ENCODE data around the gene ZNF683. TPM values are rescaled to one million over a fixed set of nuclear protein-coding genes. Genes with fewer than 3 reads are reported as not detected.

The ZNF683 gene
- total RNA-seq, 2 experiments from 2014 or later: 0.41 TPM; not detected in 1

DNA sequence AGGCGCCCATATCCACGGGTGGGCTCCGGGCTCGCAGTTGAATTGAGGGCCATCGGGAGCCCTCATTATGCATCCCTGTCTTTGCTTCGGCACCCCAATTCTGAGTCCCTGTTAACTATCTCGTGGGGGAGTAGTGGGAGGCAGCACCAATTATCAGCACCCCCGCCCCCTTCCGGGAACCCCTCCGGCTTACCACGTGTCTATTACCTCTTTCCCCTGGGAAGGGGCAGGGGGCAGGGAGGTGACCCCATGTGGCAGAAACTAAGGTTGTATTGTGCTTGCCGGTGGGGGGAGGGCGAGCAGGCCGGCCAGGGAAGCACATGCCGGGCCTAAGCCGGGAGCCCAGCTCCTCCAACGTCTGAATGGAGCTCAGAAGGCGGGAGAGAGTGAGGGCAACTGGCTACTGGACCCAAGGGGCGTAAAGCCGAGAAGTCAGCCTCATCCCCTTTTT, 39.1 kb upstream of the ZNF683 start:
- H3K27ac ChIP-seq (ENCODE audit: low read depth in 1 of 2, low read length in 2 of 2): no peak overlapping the region
- intact Hi-C loops (cut with DNase I, micrococcal nuclease): loop anchor here in 1 of 2 experiments (10.0 kb wide), 1 partner anchor 377 kb away; no protein-coding TSS in a partner anchor
- peaks cover 2% of the 10 kb centered on the region for H3K9me3 Mint-ChIP-seq
- peaks cover 30% of the 10 kb centered on the region for H3K4me1 Mint-ChIP-seq (ENCODE audit: low read depth)
- TF ChIP-seq, protein P1, sequence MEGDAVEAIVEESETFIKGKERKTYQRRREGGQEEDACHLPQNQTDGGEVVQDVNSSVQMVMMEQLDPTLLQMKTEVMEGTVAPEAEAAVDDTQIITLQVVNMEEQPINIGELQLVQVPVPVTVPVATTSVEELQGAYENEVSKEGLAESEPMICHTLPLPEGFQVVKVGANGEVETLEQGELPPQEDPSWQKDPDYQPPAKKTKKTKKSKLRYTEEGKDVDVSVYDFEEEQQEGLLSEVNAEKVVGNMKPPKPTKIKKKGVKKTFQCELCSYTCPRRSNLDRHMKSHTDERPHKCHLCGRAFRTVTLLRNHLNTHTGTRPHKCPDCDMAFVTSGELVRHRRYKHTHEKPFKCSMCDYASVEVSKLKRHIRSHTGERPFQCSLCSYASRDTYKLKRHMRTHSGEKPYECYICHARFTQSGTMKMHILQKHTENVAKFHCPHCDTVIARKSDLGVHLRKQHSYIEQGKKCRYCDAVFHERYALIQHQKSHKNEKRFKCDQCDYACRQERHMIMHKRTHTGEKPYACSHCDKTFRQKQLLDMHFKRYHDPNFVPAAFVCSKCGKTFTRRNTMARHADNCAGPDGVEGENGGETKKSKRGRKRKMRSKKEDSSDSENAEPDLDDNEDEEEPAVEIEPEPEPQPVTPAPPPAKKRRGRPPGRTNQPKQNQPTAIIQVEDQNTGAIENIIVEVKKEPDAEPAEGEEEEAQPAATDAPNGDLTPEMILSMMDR (IDR thresholded peaks at IDR 0.05): no peak
- H3K27me3 Mint-ChIP-seq: peaks cover 68% of the 10 kb centered on the region
- no peak overlapping the region for H3K27ac Mint-ChIP-seq
- ChIA-PET CTCF (no interaction called here), POLR2A (interaction anchor here (0.5 kb wide), 1 partner anchor 88 kb away, joined by 4 read pairs; no protein-coding TSS in a partner anchor)
- H3K4me3 Mint-ChIP-seq: peak overlapping the region; percentile 38
- H3K27me3 ChIP-seq (ENCODE audit: control insufficient read depth in 1 of 2, insufficient read depth in 2 of 2, low read length in 2 of 2): peaks cover 52 to 60% of the 10 kb centered on the region in 2 experiments
- no peaks in the 10 kb centered on the region for H3K36me3 Mint-ChIP-seq (ENCODE audit: low read depth)
- no peak for DNase-seq
- no peak overlapping the region for H3K4me3 ChIP-seq (ENCODE audit: low read length)
- peaks cover 31% of the 10 kb centered on the region for H3K4me1 ChIP-seq (ENCODE audit: insufficient read depth, low read length)
- ATAC-seq (ENCODE audit: poor library complexity): no peak
- no peaks in the 10 kb centered on the region for H3K36me3 ChIP-seq (ENCODE audit: insufficient read depth, low read length)
- H3K9me3 ChIP-seq (ENCODE audit: control insufficient read depth in 1 of 2, insufficient read depth in 1 of 2, low read length in 2 of 2): peaks cover 0 to 23% of the 10 kb centered on the region in 2 experiments

DNA sequence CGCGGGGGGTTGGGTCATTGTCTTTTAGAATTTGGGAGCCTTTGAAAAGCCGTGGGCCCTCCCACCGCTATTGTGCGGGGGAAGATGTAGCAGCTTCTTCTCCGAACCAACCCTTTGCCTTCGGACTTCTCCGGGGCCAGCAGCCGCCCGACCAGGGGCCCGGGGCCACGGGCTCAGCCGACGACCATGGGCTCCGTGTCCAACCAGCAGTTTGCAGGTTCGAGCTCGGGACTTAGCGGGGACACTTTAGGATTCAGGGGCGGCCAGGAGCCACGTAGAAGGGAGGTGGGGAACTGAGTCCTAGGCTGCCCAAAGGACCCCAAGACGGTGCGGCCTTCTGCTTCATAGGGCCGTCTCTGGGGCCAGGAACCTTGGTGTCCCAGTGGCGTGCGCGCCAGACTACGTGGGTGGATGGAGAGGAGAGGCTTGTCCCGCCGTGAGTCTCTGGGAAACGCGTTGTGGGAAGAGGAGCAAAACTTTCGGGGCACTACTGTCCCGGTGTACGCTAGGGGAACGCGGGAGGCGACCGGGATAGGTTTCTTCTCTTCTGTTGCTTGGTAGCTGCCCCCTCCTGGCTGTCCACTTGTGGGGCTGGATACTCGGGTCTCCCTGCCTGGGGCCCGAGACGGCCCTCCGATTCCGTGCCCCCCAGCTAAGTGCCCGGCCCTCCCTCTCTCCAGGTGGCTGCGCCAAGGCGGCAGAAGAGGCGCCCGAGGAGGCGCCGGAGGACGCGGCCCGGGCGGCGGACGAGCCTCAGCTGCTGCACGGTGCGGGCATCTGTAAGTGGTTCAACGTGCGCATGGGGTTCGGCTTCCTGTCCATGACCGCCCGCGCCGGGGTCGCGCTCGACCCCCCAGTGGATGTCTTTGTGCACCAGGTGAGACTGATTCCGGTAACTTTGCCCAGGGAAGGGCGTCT, 38.4 kb upstream of the ZNF683 start, which contains the start of gene LIN28A:
Gene LIN28A (plus strand): TSS at position 112 of the 918 bp plus-strand sequence. CDS start 75 bp downstream, at position 187.
- Mint-ChIP-seq H3K4me3 (peak within 1 kb of the TSS; percentile 38), H3K4me1 (ENCODE audit: low read depth) (peaks cover 30% of the 10 kb centered on the region), H3K27me3 (peaks cover 74% of the 10 kb centered on the region), H3K36me3 (ENCODE audit: low read depth) (no peaks in the 10 kb centered on the region), H3K9me3 (peaks cover 2% of the 10 kb centered on the region), H3K27ac (no peak within 1 kb of the TSS)
- POLR2A ChIA-PET: no interaction called here
- H3K4me3 ChIP-seq (ENCODE audit: low read length): no peak within 1 kb of the TSS
- H3K4me1 ChIP-seq (ENCODE audit: insufficient read depth, low read length): peaks cover 31% of the 10 kb centered on the region
- DNase-seq (no peak), ATAC-seq (ENCODE audit: poor library complexity) (no peak)
- CTCF ChIA-PET: no interaction called here
- peaks cover 49 to 60% of the 10 kb centered on the region in 2 experiments for H3K27me3 ChIP-seq (ENCODE audit: control insufficient read depth in 1 of 2, insufficient read depth in 2 of 2, low read length in 2 of 2)
- intact Hi-C loops (cut with DNase I, micrococcal nuclease): loop anchor here in 1 of 2 experiments (10.0 kb wide), 1 partner anchor 376 kb away; no protein-coding TSS in a partner anchor
- no peak within 1 kb of the TSS for H3K27ac ChIP-seq (ENCODE audit: low read depth in 1 of 2, low read length in 2 of 2)
- TF ChIP-seq, protein P1 (IDR thresholded peaks at IDR 0.05): no peak
- peaks cover 0 to 23% of the 10 kb centered on the region in 2 experiments for H3K9me3 ChIP-seq (ENCODE audit: control insufficient read depth in 1 of 2, insufficient read depth in 1 of 2, low read length in 2 of 2)
- H3K36me3 ChIP-seq (ENCODE audit: insufficient read depth, low read length): no peaks in the 10 kb centered on the region

DNA sequence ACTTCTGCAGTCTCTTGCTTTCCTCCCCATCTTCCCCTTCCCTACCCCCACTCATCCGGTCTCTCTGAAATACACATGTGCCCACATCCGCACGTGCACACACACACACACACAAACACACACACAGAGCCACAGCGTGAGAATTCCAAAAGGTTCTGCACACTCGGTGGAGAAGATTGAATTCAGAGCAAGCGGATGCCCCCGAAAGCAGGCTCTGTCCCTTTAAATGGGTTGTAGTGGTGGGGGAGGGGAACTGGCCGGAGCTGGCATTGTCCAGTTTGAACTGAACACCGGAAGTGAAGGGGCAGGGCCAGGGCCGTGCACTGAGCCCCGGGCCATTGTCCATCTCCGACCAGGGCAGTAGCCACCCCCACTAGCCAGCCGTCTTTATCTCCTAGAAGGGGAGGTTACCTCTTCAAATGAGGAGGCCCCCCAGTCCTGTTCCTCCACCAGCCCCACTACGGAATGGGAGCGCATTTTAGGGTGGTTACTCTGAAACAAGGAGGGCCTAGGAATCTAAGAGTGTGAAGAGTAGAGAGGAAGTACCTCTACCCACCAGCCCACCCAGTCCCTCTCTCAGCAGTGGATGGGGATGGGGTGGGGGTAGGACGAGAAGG, 36.7 kb upstream of the ZNF683 start:
- Histone ChIP-seq H3K4me1 (ENCODE audit: insufficient read depth, low read length) (peaks cover 31% of the 10 kb centered on the region), H3K9me3 (ENCODE audit: control insufficient read depth in 1 of 2, insufficient read depth in 1 of 2, low read length in 2 of 2) (peaks cover 0 to 23% of the 10 kb centered on the region in 2 experiments), H3K27ac (ENCODE audit: low read depth in 1 of 2, low read length in 2 of 2) (no peak overlapping the region), H3K36me3 (ENCODE audit: insufficient read depth, low read length) (no peaks in the 10 kb centered on the region), H3K4me3 (ENCODE audit: low read length) (peak overlapping the region; percentile 10), H3K27me3 (ENCODE audit: control insufficient read depth in 1 of 2, insufficient read depth in 2 of 2, low read length in 2 of 2) (peaks cover 48 to 60% of the 10 kb centered on the region in 2 experiments)
- ChIA-PET CTCF (interaction anchor here (1.2 kb wide), 1 partner anchor 240 kb away, joined by 3 read pairs; the partner anchor contains the start of gene ZNF593), POLR2A (interaction anchor here (0.6 to 1.0 kb wide), 2 partner anchors 13 to 122 kb away, joined by 3 read pairs; no protein-coding TSS in a partner anchor)
- peaks cover 2% of the 10 kb centered on the region for H3K9me3 Mint-ChIP-seq
- no peak overlapping the region for H3K27ac Mint-ChIP-seq
- H3K4me1 Mint-ChIP-seq (ENCODE audit: low read depth): peaks cover 30% of the 10 kb centered on the region
- DNase-seq (peak in 2 of 14 experiments; percentile 30 to 33), ATAC-seq (ENCODE audit: poor library complexity) (no peak)
- TF ChIP-seq, protein P1 (IDR thresholded peaks at IDR 0.05): no peak
- peak overlapping the region; percentile 49 for H3K4me3 Mint-ChIP-seq
- no peaks in the 10 kb centered on the region for H3K36me3 Mint-ChIP-seq (ENCODE audit: low read depth)
- peaks cover 65% of the 10 kb centered on the region for H3K27me3 Mint-ChIP-seq
- intact Hi-C loops (cut with DNase I, micrococcal nuclease): loop anchor here in 1 of 2 experiments (2.0 kb wide), 1 partner anchor 34 kb away; no protein-coding TSS in a partner anchor
